ENCODE data around the gene RPTOR.

The RPTOR gene

DNA sequence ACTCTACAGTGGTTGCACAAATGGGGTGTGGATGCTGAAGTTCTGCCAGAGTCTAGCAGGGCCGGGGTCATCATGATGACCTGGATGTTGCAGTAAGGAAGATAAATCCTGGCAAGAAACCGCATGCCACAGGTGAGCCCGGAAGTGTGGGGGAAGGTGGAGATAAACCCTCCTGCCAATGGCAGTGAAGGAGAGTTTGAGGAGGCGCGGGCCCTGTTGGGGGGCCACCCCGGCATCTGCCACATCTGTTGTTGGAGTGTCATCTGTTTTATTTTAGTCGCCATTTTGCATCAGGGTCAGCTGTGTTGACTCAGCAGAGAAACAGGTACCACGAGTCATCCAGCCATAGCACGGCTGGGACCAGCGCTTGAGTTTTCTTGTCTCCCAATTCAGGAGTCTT is 273.2 kb downstream of the RPTOR start:
- no peak overlapping the region for H3K4me3 ChIP-seq (ENCODE audit: low read depth, low read length)
- TF ChIP-seq, protein P1, sequence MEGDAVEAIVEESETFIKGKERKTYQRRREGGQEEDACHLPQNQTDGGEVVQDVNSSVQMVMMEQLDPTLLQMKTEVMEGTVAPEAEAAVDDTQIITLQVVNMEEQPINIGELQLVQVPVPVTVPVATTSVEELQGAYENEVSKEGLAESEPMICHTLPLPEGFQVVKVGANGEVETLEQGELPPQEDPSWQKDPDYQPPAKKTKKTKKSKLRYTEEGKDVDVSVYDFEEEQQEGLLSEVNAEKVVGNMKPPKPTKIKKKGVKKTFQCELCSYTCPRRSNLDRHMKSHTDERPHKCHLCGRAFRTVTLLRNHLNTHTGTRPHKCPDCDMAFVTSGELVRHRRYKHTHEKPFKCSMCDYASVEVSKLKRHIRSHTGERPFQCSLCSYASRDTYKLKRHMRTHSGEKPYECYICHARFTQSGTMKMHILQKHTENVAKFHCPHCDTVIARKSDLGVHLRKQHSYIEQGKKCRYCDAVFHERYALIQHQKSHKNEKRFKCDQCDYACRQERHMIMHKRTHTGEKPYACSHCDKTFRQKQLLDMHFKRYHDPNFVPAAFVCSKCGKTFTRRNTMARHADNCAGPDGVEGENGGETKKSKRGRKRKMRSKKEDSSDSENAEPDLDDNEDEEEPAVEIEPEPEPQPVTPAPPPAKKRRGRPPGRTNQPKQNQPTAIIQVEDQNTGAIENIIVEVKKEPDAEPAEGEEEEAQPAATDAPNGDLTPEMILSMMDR (IDR thresholded peaks at IDR 0.05; ENCODE audit: low read depth, low read length): no peak

DNA sequence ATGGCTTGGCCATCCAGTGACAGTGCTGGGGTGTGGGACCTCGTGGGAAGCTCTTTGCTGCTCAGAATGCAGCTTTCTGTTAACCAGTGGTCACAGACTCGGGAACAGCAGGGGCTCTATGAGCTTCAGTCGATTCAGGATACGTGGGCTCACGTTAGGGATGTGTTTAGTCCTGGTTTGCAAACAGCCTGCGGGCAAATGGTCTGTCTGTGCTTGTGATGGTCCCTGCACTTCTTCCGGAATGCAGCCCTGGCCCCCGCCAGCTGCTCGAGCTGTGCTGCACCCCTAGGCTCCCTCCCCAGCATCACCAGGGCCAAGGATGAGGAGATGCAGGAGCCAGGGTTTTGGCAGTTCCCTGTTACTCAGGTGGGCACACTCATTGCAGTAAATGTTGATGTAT is 274.2 kb downstream of the RPTOR start:
- no peak overlapping the region for H3K4me3 ChIP-seq (ENCODE audit: low read depth, low read length)
- TF ChIP-seq, protein P1 (IDR thresholded peaks at IDR 0.05; ENCODE audit: low read depth, low read length): no peak

DNA sequence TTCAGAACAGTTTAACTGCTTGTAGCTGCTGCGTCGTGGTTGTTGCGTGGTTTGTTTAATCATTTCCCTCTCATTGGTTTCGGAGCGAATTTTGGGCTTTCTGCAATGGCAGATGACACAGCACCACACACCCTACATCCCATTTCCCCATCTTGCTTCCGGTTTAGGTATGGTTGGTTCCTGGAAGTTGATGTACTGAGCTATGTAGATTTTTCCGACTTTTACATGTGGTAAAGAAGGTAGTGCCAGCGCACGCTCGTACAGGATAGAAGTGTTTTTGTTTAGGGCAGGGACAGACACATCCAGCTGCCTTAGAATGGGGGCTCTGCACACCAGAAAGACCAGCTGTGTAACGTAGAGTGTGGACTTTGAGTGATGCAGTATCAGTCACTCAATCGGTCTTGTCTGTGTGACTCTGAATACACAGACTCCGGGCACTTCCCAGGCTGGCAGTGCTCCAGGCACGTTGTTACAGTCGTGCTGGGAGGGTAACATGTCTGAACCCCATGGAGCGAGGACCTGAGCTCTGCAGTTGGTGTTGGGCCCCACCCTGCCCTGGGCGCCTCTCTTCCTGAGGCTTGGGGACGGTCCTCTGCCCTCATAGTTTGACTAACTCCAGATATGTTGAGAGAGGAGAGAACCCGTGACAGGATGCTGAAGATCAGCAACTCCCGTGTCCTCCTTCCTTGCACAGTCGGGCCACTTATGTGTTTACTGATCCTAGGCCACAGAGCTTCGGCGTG is 275.0 kb downstream of the RPTOR start:
- TF ChIP-seq, protein P1 (IDR thresholded peaks at IDR 0.05; ENCODE audit: low read depth, low read length): no peak
- H3K4me3 ChIP-seq (ENCODE audit: low read depth, low read length): no peak overlapping the region

DNA sequence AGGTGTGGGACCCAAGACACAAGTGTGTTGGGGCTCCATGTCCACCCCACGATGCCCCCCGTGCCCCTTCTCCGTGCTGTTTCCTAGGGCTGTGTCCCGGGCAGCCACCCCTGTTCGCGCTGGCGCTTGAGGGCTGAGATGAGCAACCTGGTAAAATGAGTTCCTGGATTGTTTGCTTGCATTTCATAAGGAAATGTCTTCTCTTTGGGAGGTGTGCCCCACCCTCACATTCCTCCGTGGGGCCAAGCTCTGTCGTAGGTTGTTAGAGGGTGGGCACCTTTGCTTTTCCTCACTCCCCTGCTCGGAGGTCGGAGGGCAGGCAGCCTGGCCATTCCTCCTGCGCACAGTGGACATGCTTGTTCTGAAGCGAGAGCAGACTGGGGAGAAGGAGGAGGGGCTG is 275.7 kb downstream of the RPTOR start:
- TF ChIP-seq, protein P1 (IDR thresholded peaks at IDR 0.05; ENCODE audit: low read depth, low read length): no peak
- H3K4me3 ChIP-seq (ENCODE audit: low read depth, low read length): no peak overlapping the region

DNA sequence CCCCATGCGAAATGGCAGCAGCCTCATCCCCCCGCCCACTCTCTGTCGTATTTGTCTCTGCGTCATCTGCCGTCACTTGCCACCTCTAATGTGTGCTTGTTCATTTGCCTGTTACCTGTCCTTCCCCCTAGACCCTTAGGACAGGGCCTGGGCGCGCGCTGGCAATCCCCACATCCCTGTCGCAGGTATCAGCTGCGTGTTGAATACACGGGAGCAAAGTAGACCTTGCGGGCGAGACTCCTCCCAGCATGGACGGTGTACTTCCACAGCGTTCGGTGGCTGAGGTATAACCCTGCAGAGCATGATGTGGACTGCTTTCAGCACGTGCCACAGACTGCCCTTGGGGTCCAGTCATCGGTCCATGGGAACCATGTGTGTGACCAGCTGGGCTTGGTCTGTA is 276.9 kb downstream of the RPTOR start:
- no peak overlapping the region for H3K4me3 ChIP-seq (ENCODE audit: low read depth, low read length)
- TF ChIP-seq, protein P1 (IDR thresholded peaks at IDR 0.05; ENCODE audit: low read depth, low read length): no peak

DNA sequence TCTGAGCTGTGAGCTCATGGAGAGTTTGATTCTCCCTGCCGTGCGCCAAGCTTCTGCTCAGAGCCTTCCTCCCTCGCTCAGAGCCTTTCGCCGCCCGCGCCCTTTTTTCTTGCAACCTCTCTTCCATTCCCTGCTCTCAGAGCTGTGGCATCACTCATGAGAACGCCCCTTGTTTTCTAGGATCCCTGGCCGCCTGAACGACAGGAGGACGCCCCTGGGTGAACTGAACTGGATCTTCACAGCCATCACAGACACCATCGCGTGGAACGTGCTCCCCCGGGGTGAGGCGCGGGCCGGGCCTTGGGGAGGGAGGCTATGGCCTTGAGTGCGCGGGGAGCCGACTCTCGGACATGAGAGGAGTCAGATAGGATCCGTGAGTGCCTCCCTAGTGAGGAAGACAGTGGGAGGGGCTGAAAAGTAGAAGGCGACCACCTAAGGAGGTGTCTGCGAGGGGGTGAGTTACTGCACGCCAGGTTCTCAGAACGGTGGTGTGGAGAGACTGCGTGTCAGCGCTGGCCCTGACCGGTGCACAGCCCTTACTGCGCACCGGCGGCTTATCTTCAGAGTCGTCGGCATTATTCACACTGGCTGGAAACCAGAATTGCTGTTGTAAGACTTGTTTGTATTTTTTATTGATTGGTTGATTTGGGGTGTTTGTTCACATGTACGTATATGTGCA is 277.5 kb downstream of the RPTOR start:
- no peak overlapping the region for H3K4me3 ChIP-seq (ENCODE audit: low read depth, low read length)
- TF ChIP-seq, protein P1 (IDR thresholded peaks at IDR 0.05; ENCODE audit: low read depth, low read length): no peak

DNA sequence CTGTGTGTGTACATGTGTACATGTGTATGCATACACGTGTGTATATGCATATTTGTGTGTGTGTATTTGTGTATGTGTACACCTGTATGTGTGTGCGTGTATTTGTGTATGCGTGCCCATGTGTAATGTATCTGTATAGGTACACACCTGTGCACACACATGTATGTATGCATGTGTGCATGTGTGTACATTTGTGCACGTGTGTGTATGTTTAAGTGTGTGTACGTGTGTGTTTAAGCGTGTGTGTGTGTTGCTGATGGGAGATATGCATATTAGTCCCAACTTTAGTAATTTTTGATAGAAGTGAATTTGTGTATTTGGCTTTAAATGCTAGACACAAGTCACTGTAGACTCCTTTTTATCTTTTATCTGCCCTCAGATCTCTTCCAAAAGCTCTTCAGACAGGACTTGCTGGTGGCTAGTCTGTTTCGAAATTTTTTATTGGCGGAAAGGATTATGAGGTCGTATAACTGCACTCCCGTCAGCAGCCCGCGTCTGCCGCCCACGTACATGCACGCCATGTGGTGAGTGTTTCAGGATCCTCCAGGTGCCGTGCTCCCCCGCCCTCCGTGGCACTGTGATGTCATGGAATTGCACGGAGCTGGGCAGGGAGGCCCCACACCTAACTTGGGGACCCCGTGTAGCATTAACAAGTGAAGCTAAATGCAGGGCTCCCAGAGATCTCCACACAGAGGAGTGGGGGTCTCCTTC is 278.2 kb downstream of the RPTOR start:
- TF ChIP-seq, protein P1 (IDR thresholded peaks at IDR 0.05; ENCODE audit: low read depth, low read length): no peak
- no peak overlapping the region for H3K4me3 ChIP-seq (ENCODE audit: low read depth, low read length)
